ENCODE data around the gene GET3. TPM values are rescaled to one million over a fixed set of nuclear protein-coding genes. Genes with fewer than 3 reads are reported as not detected.
A peak's percentile ranks its signal among the peaks of the same experiment; 100 is the strongest.

Gene GET3
- total and polyA plus RNA-seq, 7 experiments from 2014 or later: 22.6 to 60.3 (median 32.0) TPM

DNA sequence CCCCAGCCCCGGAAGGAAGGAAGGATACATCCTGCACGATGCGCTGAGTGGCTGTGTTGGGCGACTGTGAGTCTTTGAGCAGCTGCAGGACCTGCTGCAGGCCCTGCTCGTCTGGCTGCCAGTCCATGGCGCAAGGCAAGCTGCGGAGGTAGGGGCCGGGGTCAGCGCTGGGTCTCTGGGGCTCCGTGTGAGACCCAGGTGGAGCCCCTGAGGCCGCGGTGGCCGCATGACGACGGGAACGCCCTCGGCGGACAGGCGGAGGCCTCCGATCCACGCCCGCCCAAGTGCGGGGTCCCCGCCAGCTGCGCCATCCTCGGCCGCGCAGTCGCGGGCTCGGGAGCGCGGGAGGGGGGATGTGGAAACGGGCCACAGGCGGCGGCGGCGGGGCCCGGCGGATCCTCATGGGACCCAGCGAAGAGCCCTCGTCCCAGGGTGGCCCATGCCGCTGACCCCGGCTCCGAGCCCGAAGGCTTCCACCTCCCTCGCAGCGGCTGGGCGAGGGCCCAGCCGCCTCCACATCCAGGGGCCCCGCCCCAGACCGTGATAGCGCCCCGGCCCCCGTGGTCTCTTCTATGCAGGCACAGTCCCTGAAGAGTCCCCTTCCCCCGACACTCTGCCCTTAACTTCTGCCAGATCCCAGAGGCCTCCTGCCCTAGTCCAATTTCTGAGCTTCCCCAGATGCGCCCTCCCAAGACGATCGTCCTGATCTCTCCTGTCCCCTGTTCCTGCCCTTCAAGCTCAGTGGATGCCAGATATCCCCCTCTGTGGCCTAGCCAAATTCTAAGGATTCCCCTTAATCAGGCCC lies 16.2 kb upstream of the GET3 start:
- peak in 3 of 9 donors; percentile 22 to 40 (median 24) for DNase-seq
- intact Hi-C loops (cut with micrococcal nuclease): loop anchor here (5.0 kb wide), 5 partner anchors 39 to 216 kb away; partner anchors contain the start of genes CALR (in 2 of the 2), DHPS (in 1 of the 2), MAN2B1 (in 1 of the 2) and WDR83 (in 1 of the 2)
- H3K4me3 Mint-ChIP-seq: peak overlapping the region; percentile 86 to 96 (median 94)
- no peaks in the 10 kb centered on the region for H3K27me3 ChIP-seq (ENCODE audit: control insufficient read depth in 2 of 2, insufficient read depth in 2 of 2, low read length in 2 of 2)
- peak overlapping the region; percentile 85 for H3K27ac ChIP-seq (ENCODE audit: low read depth, low read length)
- ATAC-seq: no peak
- peaks cover 0 to 1% (median 0%) of the 10 kb centered on the region in 11 donors for H3K9me3 Mint-ChIP-seq
- no peaks in the 10 kb centered on the region for H3K9me3 ChIP-seq (ENCODE audit: control insufficient read depth in 2 of 3, low read length in 3 of 3)
- H3K4me1 Mint-ChIP-seq: peaks cover 24 to 43% (median 39%) of the 10 kb centered on the region in 7 donors
- peak overlapping the region; percentile 88 to 97 (median 93) for H3K27ac Mint-ChIP-seq
- peaks cover 0 to 2% (median 0%) of the 10 kb centered on the region in 5 donors for H3K27me3 Mint-ChIP-seq
- peaks cover 0 to 16% (median 4%) of the 10 kb centered on the region in 5 donors for H3K36me3 Mint-ChIP-seq
- ChIA-PET POLR2A (interaction anchor here (0.9 to 6.0 kb wide), 10 partner anchors 13 to 110 kb away, joined by 3 to 129 read pairs (median 6); partner anchors contain the start of genes FBXW9, GET3, JUNB and RNASEH2A), CTCF (interaction anchor here (0.6 to 3.1 kb wide), 6 partner anchors 13 to 117 kb away, joined by 3 to 13 read pairs (median 3); partner anchors contain the start of gene TRIR)
- H3K4me3 ChIP-seq (ENCODE audit: low read length): peak overlapping the region; percentile 71
- H3K36me3 ChIP-seq (ENCODE audit: control insufficient read depth in 2 of 3, insufficient read depth in 3 of 3, low read length in 3 of 3): peaks cover 0 to 16% (median 3%) of the 10 kb centered on the region in 3 experiments
- peaks cover 11 to 16% of the 10 kb centered on the region in 2 donors for H3K4me1 ChIP-seq (ENCODE audit: control insufficient read depth in 2 of 2, insufficient read depth in 2 of 2, low read length in 2 of 2)

DNA sequence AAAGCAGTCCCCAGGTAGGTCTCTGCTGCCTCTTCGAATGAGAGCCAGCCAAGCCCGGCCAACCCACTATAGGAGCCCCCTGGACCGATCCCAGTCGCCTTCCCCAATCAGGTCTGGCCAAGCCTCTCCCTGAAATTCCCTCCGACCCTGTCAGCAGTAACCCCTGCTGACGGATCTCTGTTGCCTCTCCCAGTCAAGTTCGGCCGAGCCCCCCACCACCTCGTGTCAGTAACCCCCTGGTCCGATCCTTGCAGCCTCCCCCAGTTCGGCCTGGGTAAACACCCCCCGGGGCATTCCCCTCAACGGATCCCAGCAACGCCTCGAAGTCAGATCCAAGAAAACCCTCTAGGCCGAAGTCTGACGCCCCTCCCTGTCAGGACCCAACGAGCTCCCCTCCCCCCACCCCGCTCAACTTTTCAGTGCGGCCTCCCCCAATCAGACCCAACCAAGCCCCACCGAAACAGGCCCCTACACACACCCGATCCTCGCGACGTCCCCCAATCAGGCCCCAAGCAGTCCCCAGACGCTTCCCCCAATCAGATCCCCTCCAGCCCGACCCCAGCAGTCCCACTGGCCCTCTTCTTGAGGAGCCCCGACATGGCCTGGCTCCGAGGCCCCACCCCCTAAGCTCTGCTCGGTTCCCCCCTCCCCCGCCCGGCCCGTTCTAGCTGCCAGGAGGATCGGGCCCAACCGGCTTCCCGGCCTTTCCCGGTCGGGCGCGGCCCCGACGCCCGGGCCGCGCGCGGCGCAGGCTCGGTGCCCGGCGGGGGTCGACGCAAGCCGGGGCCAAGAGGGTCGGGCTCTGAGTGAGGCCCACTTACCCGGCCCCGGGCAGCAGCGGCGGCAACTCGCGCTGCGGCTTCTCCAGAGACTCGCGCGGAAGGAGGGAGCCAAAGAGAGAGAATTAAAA lies 15.4 kb upstream of the GET3 start:
- ChIA-PET POLR2A (interaction anchor here (0.7 to 6.0 kb wide), 10 partner anchors 12 to 146 kb away, joined by 3 to 129 read pairs (median 5); partner anchors contain the start of genes FBXW9, GET3, JUNB and RNASEH2A), CTCF (interaction anchor here (0.6 to 3.1 kb wide), 4 partner anchors 10 to 38 kb away, joined by 3 to 13 read pairs (median 7); partner anchors contain the start of gene TRIR)
- intact Hi-C loops (cut with micrococcal nuclease): loop anchor here (1.0 to 5.0 kb wide), 9 partner anchors 12 to 215 kb away; partner anchors contain the start of genes CALR (in 2 of the 2), DHPS (in 2 of the 2), FBXW9 (in 2 of the 2) and TRIR (in 2 of the 2)
- peaks cover 20 to 43% (median 38%) of the 10 kb centered on the region in 7 donors for H3K4me1 Mint-ChIP-seq
- no peaks in the 10 kb centered on the region for H3K9me3 ChIP-seq (ENCODE audit: control insufficient read depth in 2 of 3, low read length in 3 of 3)
- peak overlapping the region; percentile 85 for H3K27ac ChIP-seq (ENCODE audit: low read depth, low read length)
- peaks cover 0 to 10% (median 3%) of the 10 kb centered on the region in 3 experiments for H3K36me3 ChIP-seq (ENCODE audit: control insufficient read depth in 2 of 3, insufficient read depth in 3 of 3, low read length in 3 of 3)
- H3K4me3 ChIP-seq (ENCODE audit: low read length): peak overlapping the region; percentile 71
- H3K9me3 Mint-ChIP-seq: peaks cover 0 to 1% (median 0%) of the 10 kb centered on the region in 11 donors
- H3K27ac Mint-ChIP-seq: peak overlapping the region; percentile 90 to 97 (median 95)
- H3K4me1 ChIP-seq (ENCODE audit: control insufficient read depth in 2 of 2, insufficient read depth in 2 of 2, low read length in 2 of 2): peaks cover 11 to 16% of the 10 kb centered on the region in 2 donors
- peaks cover 0 to 16% (median 0%) of the 10 kb centered on the region in 5 donors for H3K36me3 Mint-ChIP-seq
- peak overlapping the region; percentile 91 to 96 (median 94) for H3K4me3 Mint-ChIP-seq
- ATAC-seq (peak; percentile 50), DNase-seq (peak in 4 of 9 donors; percentile 30 to 57 (median 54))
- no peaks in the 10 kb centered on the region for H3K27me3 ChIP-seq (ENCODE audit: control insufficient read depth in 2 of 2, insufficient read depth in 2 of 2, low read length in 2 of 2)
- H3K27me3 Mint-ChIP-seq: peaks cover 0 to 2% (median 0%) of the 10 kb centered on the region in 5 donors

DNA sequence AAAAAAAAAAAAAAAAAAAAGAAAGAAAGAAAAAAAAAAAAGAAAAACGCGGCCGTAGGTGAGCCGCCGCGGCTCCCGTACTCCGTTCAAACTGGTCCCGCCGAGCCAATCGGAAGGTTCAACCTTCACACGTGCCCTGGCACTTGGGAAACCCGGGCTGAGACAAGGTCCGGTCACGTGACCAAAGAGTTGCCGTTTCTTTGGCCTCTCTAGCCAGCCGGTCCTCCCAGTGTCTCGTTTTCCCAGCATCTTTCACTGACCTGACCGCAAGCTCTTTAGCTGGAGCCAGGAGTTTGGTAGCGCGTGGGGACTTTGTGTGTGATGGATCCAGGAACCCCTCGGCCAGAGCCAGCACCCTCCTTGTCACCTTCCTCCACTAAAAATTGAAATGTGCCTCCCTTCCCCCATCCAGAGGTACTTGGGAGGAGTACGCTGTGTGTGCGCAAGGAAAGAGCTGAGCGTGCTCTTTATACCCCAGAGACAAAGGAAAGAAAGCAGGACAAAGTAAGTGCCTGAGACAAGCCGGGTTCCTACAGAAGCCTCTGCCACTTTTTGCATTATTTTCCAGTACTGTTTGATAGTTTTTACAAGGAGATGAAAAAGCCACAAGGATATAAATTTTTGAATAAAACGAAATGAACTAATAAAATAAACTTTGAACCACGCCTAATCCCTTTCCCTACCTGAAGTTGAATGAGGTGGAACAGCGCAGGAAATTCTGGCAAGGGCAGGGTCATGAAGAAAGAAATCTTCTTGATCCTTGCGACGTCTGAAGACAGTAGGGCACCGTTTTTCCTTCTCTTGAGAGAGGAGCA lies 14.5 kb upstream of the GET3 start:
- Histone ChIP-seq H3K27ac (ENCODE audit: low read depth, low read length) (peak overlapping the region; percentile 85), H3K9me3 (ENCODE audit: control insufficient read depth in 2 of 3, low read length in 3 of 3) (no peaks in the 10 kb centered on the region), H3K4me1 (ENCODE audit: control insufficient read depth in 2 of 2, insufficient read depth in 2 of 2, low read length in 2 of 2) (peaks cover 11 to 16% of the 10 kb centered on the region in 2 donors), H3K4me3 (ENCODE audit: low read length) (peak overlapping the region; percentile 91), H3K27me3 (ENCODE audit: control insufficient read depth in 2 of 2, insufficient read depth in 2 of 2, low read length in 2 of 2) (no peaks in the 10 kb centered on the region), H3K36me3 (ENCODE audit: control insufficient read depth in 2 of 3, insufficient read depth in 3 of 3, low read length in 3 of 3) (peaks cover 0 to 13% (median 3%) of the 10 kb centered on the region in 3 experiments)
- POLR2A ChIA-PET: interaction anchor here (0.6 to 6.0 kb wide), 14 partner anchors 8 to 216 kb away, joined by 3 to 129 read pairs (median 4); partner anchors contain the start of genes DHPS, FBXW9, GET3 and JUNB
- Mint-ChIP-seq H3K4me1 (peaks cover 20 to 43% (median 38%) of the 10 kb centered on the region in 7 donors), H3K36me3 (peaks cover 0 to 16% (median 0%) of the 10 kb centered on the region in 5 donors), H3K4me3 (peak overlapping the region; percentile 86 to 96 (median 93)), H3K9me3 (peaks cover 0 to 1% (median 0%) of the 10 kb centered on the region in 11 donors), H3K27me3 (peaks cover 0 to 2% (median 0%) of the 10 kb centered on the region in 5 donors), H3K27ac (peak overlapping the region; percentile 89 to 97 (median 95))
- CTCF ChIA-PET: interaction anchor here (1.0 to 3.1 kb wide), 3 partner anchors 11 to 75 kb away, joined by 3 to 13 read pairs (median 9); partner anchors contain the start of gene TRIR
- intact Hi-C loops (cut with micrococcal nuclease): loop anchor here (1.0 to 5.0 kb wide), 9 partner anchors 12 to 215 kb away; partner anchors contain the start of genes CALR (in 2 of the 2), DHPS (in 2 of the 2), FBXW9 (in 2 of the 2) and TRIR (in 2 of the 2)
- ATAC-seq (peak; percentile 96), DNase-seq (peak; percentile 66 to 97 (median 91))

DNA sequence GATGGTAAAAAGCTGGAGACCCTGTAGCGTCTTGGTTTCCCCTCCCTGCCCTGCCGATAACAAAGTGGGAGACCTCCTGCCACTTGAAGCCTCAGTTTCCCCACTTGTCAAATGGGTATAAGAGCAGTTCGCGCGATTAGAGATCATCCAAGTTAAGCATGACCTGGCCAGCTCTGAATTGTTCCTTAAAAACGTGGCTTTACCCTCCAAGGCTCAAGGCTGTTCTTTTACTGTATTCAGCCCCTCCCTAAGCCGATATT lies 14.0 kb upstream of the GET3 start:
- H3K36me3 ChIP-seq (ENCODE audit: control insufficient read depth in 2 of 3, insufficient read depth in 3 of 3, low read length in 3 of 3): peaks cover 0 to 17% (median 3%) of the 10 kb centered on the region in 3 experiments
- H3K27me3 ChIP-seq (ENCODE audit: control insufficient read depth in 2 of 2, insufficient read depth in 2 of 2, low read length in 2 of 2): no peaks in the 10 kb centered on the region
- H3K4me1 Mint-ChIP-seq: peaks cover 20 to 43% (median 37%) of the 10 kb centered on the region in 7 donors
- peaks cover 0 to 16% (median 0%) of the 10 kb centered on the region in 5 donors for H3K36me3 Mint-ChIP-seq
- no peak for ATAC-seq
- ChIA-PET CTCF (interaction anchor here (0.7 to 3.1 kb wide), 5 partner anchors 10 to 960 kb away, joined by 3 to 13 read pairs (median 3); partner anchors contain the start of gene TRIR), POLR2A (interaction anchor here (0.6 to 6.0 kb wide), 12 partner anchors 9 to 216 kb away, joined by 3 to 129 read pairs (median 4); partner anchors contain the start of genes DHPS, FBXW9, GET3 and JUNB)
- intact Hi-C loops (cut with micrococcal nuclease): loop anchor here (2.0 to 5.0 kb wide), 6 partner anchors 41 to 214 kb away; partner anchors contain the start of genes CALR (in 2 of the 2), DHPS (in 1 of the 2), MAN2B1 (in 1 of the 2) and WDR83 (in 1 of the 2)
- no peak for DNase-seq
- H3K4me1 ChIP-seq (ENCODE audit: control insufficient read depth in 2 of 2, insufficient read depth in 2 of 2, low read length in 2 of 2): peaks cover 11 to 16% of the 10 kb centered on the region in 2 donors
- H3K27me3 Mint-ChIP-seq: peaks cover 0 to 2% (median 0%) of the 10 kb centered on the region in 5 donors
- H3K27ac Mint-ChIP-seq: peak overlapping the region in 8 of 9 donors; percentile 89 to 97 (median 94)
- no peaks in the 10 kb centered on the region for H3K9me3 ChIP-seq (ENCODE audit: control insufficient read depth in 2 of 3, low read length in 3 of 3)
- H3K27ac ChIP-seq (ENCODE audit: low read depth, low read length): peak overlapping the region; percentile 85
- peaks cover 0 to 1% (median 0%) of the 10 kb centered on the region in 11 donors for H3K9me3 Mint-ChIP-seq
- peak overlapping the region; percentile 86 to 96 (median 93) for H3K4me3 Mint-ChIP-seq
- H3K4me3 ChIP-seq (ENCODE audit: low read length): peak overlapping the region; percentile 91
